ENCODE results near the gene GATA6.

GATA6 gene

GRCh38 chr18:22172594-22173049 is 3.2 kb downstream of the GATA6 start:
- no peaks in the 10 kb centered on the region for H3K9me3 ChIP-seq (ENCODE audit: control insufficient read depth, low read length)
- H3K27me3 ChIP-seq (replicated peaks; ENCODE audit: control insufficient read depth, insufficient read depth, low read length, poor library complexity, severe bottlenecking) = peaks cover 32% of the 10 kb centered on the region
- H3K4me3 ChIP-seq (ENCODE audit: insufficient read depth, low read depth, low read length, poor library complexity, severe bottlenecking) = no peak overlapping the region
- no peaks in the 10 kb centered on the region for H3K36me3 ChIP-seq (ENCODE audit: control insufficient read depth, insufficient read depth, low read length)
- peaks cover 21% of the 10 kb centered on the region for H3K4me1 ChIP-seq (ENCODE audit: control insufficient read depth, insufficient read depth, low read length, poor library complexity, severe bottlenecking)
- H3K27ac ChIP-seq (ENCODE audit: insufficient read depth, low read length, poor library complexity, severe bottlenecking) = no peak overlapping the region
- no peak for DNase-seq

GRCh38 chr18:22173221-22173927 is 4.0 kb downstream of the GATA6 start:
- Histone ChIP-seq H3K27me3 (replicated peaks; ENCODE audit: control insufficient read depth, insufficient read depth, low read length, poor library complexity, severe bottlenecking) (peaks cover 30% of the 10 kb centered on the region), H3K4me1 (ENCODE audit: control insufficient read depth, insufficient read depth, low read length, poor library complexity, severe bottlenecking) (peaks cover 21% of the 10 kb centered on the region), H3K9me3 (ENCODE audit: control insufficient read depth, low read length) (no peaks in the 10 kb centered on the region), H3K27ac (ENCODE audit: insufficient read depth, low read length, poor library complexity, severe bottlenecking) (no peak overlapping the region), H3K36me3 (ENCODE audit: control insufficient read depth, insufficient read depth, low read length) (no peaks in the 10 kb centered on the region), H3K4me3 (ENCODE audit: insufficient read depth, low read depth, low read length, poor library complexity, severe bottlenecking) (no peak overlapping the region)
- DNase-seq = no peak

- Histone ChIP-seq H3K9me3 (ENCODE audit: control insufficient read depth, low read length) (no peaks in the 10 kb centered on the region), H3K36me3 (ENCODE audit: control insufficient read depth, insufficient read depth, low read length) (no peaks in the 10 kb centered on the region), H3K27ac (ENCODE audit: insufficient read depth, low read length, poor library complexity, severe bottlenecking) (no peak overlapping the region), H3K27me3 (replicated peaks; ENCODE audit: control insufficient read depth, insufficient read depth, low read length, poor library complexity, severe bottlenecking) (peaks cover 27% of the 10 kb centered on the region), H3K4me1 (ENCODE audit: control insufficient read depth, insufficient read depth, low read length, poor library complexity, severe bottlenecking) (peaks cover 18% of the 10 kb centered on the region), H3K4me3 (ENCODE audit: insufficient read depth, low read depth, low read length, poor library complexity, severe bottlenecking) (no peak overlapping the region)
- no peak for DNase-seq
These were observed 4.5 kb downstream of the GATA6 start for GRCh38 chr18:22173928-22174301.

- peaks cover 27% of the 10 kb centered on the region for H3K27me3 ChIP-seq (replicated peaks; ENCODE audit: control insufficient read depth, insufficient read depth, low read length, poor library complexity, severe bottlenecking)
- no peak for DNase-seq
- no peaks in the 10 kb centered on the region for H3K9me3 ChIP-seq (ENCODE audit: control insufficient read depth, low read length)
- no peak overlapping the region for H3K4me3 ChIP-seq (ENCODE audit: insufficient read depth, low read depth, low read length, poor library complexity, severe bottlenecking)
- peaks cover 12% of the 10 kb centered on the region for H3K4me1 ChIP-seq (ENCODE audit: control insufficient read depth, insufficient read depth, low read length, poor library complexity, severe bottlenecking)
- no peak overlapping the region for H3K27ac ChIP-seq (ENCODE audit: insufficient read depth, low read length, poor library complexity, severe bottlenecking)
- H3K36me3 ChIP-seq (ENCODE audit: control insufficient read depth, insufficient read depth, low read length) = no peaks in the 10 kb centered on the region
These were observed 5.2 kb downstream of the GATA6 start for GRCh38 chr18:22174341-22175145.

GRCh38 chr18:22175346-22175745 is 6.0 kb downstream of the GATA6 start:
- Histone ChIP-seq H3K4me1 (ENCODE audit: control insufficient read depth, insufficient read depth, low read length, poor library complexity, severe bottlenecking) (peaks cover 7% of the 10 kb centered on the region), H3K4me3 (ENCODE audit: insufficient read depth, low read depth, low read length, poor library complexity, severe bottlenecking) (no peak overlapping the region), H3K27me3 (replicated peaks; ENCODE audit: control insufficient read depth, insufficient read depth, low read length, poor library complexity, severe bottlenecking) (peaks cover 26% of the 10 kb centered on the region), H3K36me3 (ENCODE audit: control insufficient read depth, insufficient read depth, low read length) (no peaks in the 10 kb centered on the region), H3K27ac (ENCODE audit: insufficient read depth, low read length, poor library complexity, severe bottlenecking) (no peak overlapping the region), H3K9me3 (ENCODE audit: control insufficient read depth, low read length) (no peaks in the 10 kb centered on the region)
- no peak for DNase-seq

- H3K4me3 ChIP-seq (ENCODE audit: insufficient read depth, low read depth, low read length, poor library complexity, severe bottlenecking) = no peak overlapping the region
- no peaks in the 10 kb centered on the region for H3K4me1 ChIP-seq (ENCODE audit: control insufficient read depth, insufficient read depth, low read length, poor library complexity, severe bottlenecking)
- no peak for DNase-seq
- no peaks in the 10 kb centered on the region for H3K9me3 ChIP-seq (ENCODE audit: control insufficient read depth, low read length)
- no peak overlapping the region for H3K27ac ChIP-seq (ENCODE audit: insufficient read depth, low read length, poor library complexity, severe bottlenecking)
- peaks cover 15% of the 10 kb centered on the region for H3K27me3 ChIP-seq (replicated peaks; ENCODE audit: control insufficient read depth, insufficient read depth, low read length, poor library complexity, severe bottlenecking)
- no peaks in the 10 kb centered on the region for H3K36me3 ChIP-seq (ENCODE audit: control insufficient read depth, insufficient read depth, low read length)
These were observed 7.3 kb downstream of the GATA6 start for GRCh38 chr18:22176420-22177326.

- Histone ChIP-seq H3K4me1 (ENCODE audit: control insufficient read depth, insufficient read depth, low read length, poor library complexity, severe bottlenecking) (no peaks in the 10 kb centered on the region), H3K36me3 (ENCODE audit: control insufficient read depth, insufficient read depth, low read length) (no peaks in the 10 kb centered on the region), H3K27ac (ENCODE audit: insufficient read depth, low read length, poor library complexity, severe bottlenecking) (no peak overlapping the region), H3K9me3 (ENCODE audit: control insufficient read depth, low read length) (no peaks in the 10 kb centered on the region), H3K27me3 (replicated peaks; ENCODE audit: control insufficient read depth, insufficient read depth, low read length, poor library complexity, severe bottlenecking) (peaks cover 15% of the 10 kb centered on the region), H3K4me3 (ENCODE audit: insufficient read depth, low read depth, low read length, poor library complexity, severe bottlenecking) (no peak overlapping the region)
- DNase-seq = no peak
These were observed 8.0 kb downstream of the GATA6 start for GRCh38 chr18:22177327-22177871.

GRCh38 chr18:22179174-22179573 is 9.8 kb downstream of the GATA6 start:
- no peaks in the 10 kb centered on the region for H3K4me1 ChIP-seq (ENCODE audit: control insufficient read depth, insufficient read depth, low read length, poor library complexity, severe bottlenecking)

GRCh38 chr18:22179631-22180030 is 10.2 kb downstream of the GATA6 start:
- no peak overlapping the region for H3K4me3 ChIP-seq (ENCODE audit: insufficient read depth, low read depth, low read length, poor library complexity, severe bottlenecking)
- no peaks in the 10 kb centered on the region for H3K9me3 ChIP-seq (ENCODE audit: control insufficient read depth, low read length)
- H3K36me3 ChIP-seq (ENCODE audit: control insufficient read depth, insufficient read depth, low read length) = no peaks in the 10 kb centered on the region
- no peak overlapping the region for H3K27ac ChIP-seq (ENCODE audit: insufficient read depth, low read length, poor library complexity, severe bottlenecking)
- H3K27me3 ChIP-seq (replicated peaks; ENCODE audit: control insufficient read depth, insufficient read depth, low read length, poor library complexity, severe bottlenecking) = peaks cover 11% of the 10 kb centered on the region
- no peak for DNase-seq
- H3K4me1 ChIP-seq (ENCODE audit: control insufficient read depth, insufficient read depth, low read length, poor library complexity, severe bottlenecking) = no peaks in the 10 kb centered on the region

More at GRCh38 chr18:22179174-22179573, 9.8 kb downstream of the GATA6 start:
- Histone ChIP-seq H3K36me3 (ENCODE audit: control insufficient read depth, insufficient read depth, low read length) (no peaks in the 10 kb centered on the region), H3K27ac (ENCODE audit: insufficient read depth, low read length, poor library complexity, severe bottlenecking) (no peak overlapping the region), H3K27me3 (replicated peaks; ENCODE audit: control insufficient read depth, insufficient read depth, low read length, poor library complexity, severe bottlenecking) (peaks cover 11% of the 10 kb centered on the region), H3K4me3 (ENCODE audit: insufficient read depth, low read depth, low read length, poor library complexity, severe bottlenecking) (no peak overlapping the region), H3K9me3 (ENCODE audit: control insufficient read depth, low read length) (no peaks in the 10 kb centered on the region)
- no peak for DNase-seq

Data from effector memory CD4-positive, alpha-beta T cell (primary cell).